Effector memory CD8-positive, alpha-beta T cell (primary cell): ENCODE results near the gene PSMB5.
A peak's percentile ranks its signal among the peaks of the same experiment; 100 is the strongest.
"Not testable (repeated sequence)": the region's sequence is repeated elsewhere in the genome, so short reads cannot be mapped to it uniquely, and the experiment has no call there.

Experiments used
- ATAC-seq: fragments of 150-1000 bp; cut with Tn5 transposase; replicated peaks from 2 replicates; pipeline ENCODE4 v1.10.0; 2021; ENCODE audit warnings: mild to moderate bottlenecking, moderate library complexity
- DNase-seq, 3 experiments: peaks; one replicate each; pipeline ENCODE4 v3.0.0; 2021
- H3K27ac Mint-ChIP-seq, 2 donors: one replicate each; pipeline ENCODE4 v1.8.0; 2022; ENCODE audit warnings: mild to moderate bottlenecking in 2 of 2, mixed read lengths in 2 of 2, moderate library complexity in 2 of 2
- H3K27me3 Mint-ChIP-seq, 2 donors: one replicate each; pipeline ENCODE4 v1.8.0; 2022; ENCODE audit warnings: mixed read lengths in 2 of 2
- H3K36me3 Mint-ChIP-seq: one replicate; pipeline ENCODE4 v1.8.0; 2022; ENCODE audit warnings: mild to moderate bottlenecking, moderate library complexity, mixed read lengths; ENCODE audit not compliant: insufficient read depth
- H3K4me1 Mint-ChIP-seq, 2 donors: one replicate each; pipeline ENCODE4 v1.8.0; 2022; ENCODE audit warnings: low read depth in 2 of 2, mixed read lengths in 2 of 2
- H3K4me3 Mint-ChIP-seq, 2 donors: one replicate each; pipeline ENCODE4 v1.8.0; 2022; ENCODE audit warnings: mild to moderate bottlenecking in 2 of 2, mixed read lengths in 2 of 2, moderate library complexity in 2 of 2
- H3K9me3 Mint-ChIP-seq, 2 donors: one replicate each; pipeline ENCODE4 v1.8.0; 2022; ENCODE audit warnings: mixed read lengths in 2 of 2

Gene PSMB5

DNA sequence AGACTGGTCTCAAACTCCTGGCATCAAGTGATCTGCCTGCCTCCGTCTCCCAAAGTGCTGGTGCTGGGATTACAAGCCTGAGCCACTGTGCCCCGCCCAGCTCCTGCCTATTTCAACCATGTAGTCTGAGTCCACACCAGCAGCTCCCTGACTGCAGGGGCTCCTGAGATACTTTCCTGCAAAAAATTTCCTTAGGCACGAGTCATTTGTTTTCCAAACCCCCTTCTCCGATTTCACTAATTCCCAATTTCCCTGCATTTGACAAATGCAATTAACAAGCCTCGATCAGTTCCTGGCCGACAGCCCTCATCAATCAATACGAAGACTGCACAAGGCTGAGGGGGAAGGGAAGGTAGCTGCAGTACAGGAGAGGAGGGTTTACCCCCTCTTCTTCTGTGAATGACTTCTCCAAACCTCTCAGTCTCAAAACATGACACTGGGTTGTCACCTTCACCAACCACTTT lies 10.1 kb downstream of the PSMB5 start:
- ATAC-seq (no peak), DNase-seq (no peak)
- Mint-ChIP-seq H3K27me3 (no peaks in the 10 kb centered on the region), H3K4me1 (peaks cover 15 to 30% of the 10 kb centered on the region in 2 donors), H3K4me3 (no peak overlapping the region), H3K36me3 (peaks cover 13% of the 10 kb centered on the region), H3K9me3 (no peaks in the 10 kb centered on the region), H3K27ac (no peak overlapping the region)

GRCh38 chr14:23023795-23024152 lies 10.9 kb downstream of the PSMB5 start:
- DNase-seq (no peak), ATAC-seq (no peak)
- peaks cover 11% of the 10 kb centered on the region for H3K36me3 Mint-ChIP-seq
- peaks cover 7 to 22% of the 10 kb centered on the region in 2 donors for H3K4me1 Mint-ChIP-seq
- no peaks in the 10 kb centered on the region for H3K9me3 Mint-ChIP-seq
- H3K27ac Mint-ChIP-seq = peak overlapping the region in 1 of 2 donors; percentile 69
- no peak overlapping the region for H3K4me3 Mint-ChIP-seq
- no peaks in the 10 kb centered on the region for H3K27me3 Mint-ChIP-seq

- Mint-ChIP-seq H3K9me3 (no peaks in the 10 kb centered on the region), H3K36me3 (peaks cover 11% of the 10 kb centered on the region), H3K27me3 (no peaks in the 10 kb centered on the region), H3K4me3 (no peak overlapping the region), H3K4me1 (peaks cover 5 to 20% of the 10 kb centered on the region in 2 donors), H3K27ac (no peak overlapping the region)
- ATAC-seq (no peak), DNase-seq (no peak)
These were observed 11.5 kb downstream of the PSMB5 start for GRCh38 chr14:23023022-23023794.

DNA sequence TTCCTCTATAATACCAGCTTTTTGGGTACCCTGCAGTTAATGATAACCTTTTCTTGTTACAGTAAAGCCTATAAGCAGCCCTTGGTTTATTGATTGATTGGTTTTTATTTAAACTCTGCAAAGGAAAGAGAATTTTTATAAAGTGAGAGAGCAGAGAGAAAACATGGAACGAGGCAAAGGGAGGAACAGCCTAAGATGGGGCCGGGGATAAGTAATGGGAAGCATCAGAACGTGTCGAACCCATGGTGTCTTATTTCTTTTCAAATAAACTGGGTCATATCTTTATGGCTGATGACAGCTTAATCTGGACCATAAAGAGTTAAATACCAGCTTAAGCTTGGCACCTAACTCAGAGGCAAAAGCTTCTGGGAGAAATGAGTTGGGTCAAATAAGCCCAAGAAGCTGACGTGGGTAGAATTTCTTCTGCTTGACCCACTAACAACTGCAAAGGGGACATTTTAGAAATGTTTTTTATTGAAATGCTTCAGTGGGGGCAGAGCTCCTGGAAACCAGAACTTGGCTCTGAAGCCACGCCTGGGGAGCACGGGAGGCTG lies 12.7 kb downstream of the PSMB5 start:
- ATAC-seq (no peak), DNase-seq (no peak)
- no peak overlapping the region for H3K4me3 Mint-ChIP-seq
- peaks cover 5 to 20% of the 10 kb centered on the region in 2 donors for H3K4me1 Mint-ChIP-seq
- H3K36me3 Mint-ChIP-seq = peaks cover 4% of the 10 kb centered on the region
- no peaks in the 10 kb centered on the region for H3K27me3 Mint-ChIP-seq
- H3K9me3 Mint-ChIP-seq = no peaks in the 10 kb centered on the region
- H3K27ac Mint-ChIP-seq = no peak overlapping the region

- no peak overlapping the region for H3K4me3 Mint-ChIP-seq
- DNase-seq (no peak), ATAC-seq (no peak)
- peaks cover 4% of the 10 kb centered on the region for H3K36me3 Mint-ChIP-seq
- H3K27ac Mint-ChIP-seq = no peak overlapping the region
- H3K27me3 Mint-ChIP-seq = no peaks in the 10 kb centered on the region
- H3K9me3 Mint-ChIP-seq = no peaks in the 10 kb centered on the region
- peaks cover 5 to 20% of the 10 kb centered on the region in 2 donors for H3K4me1 Mint-ChIP-seq
These were observed 13.3 kb downstream of the PSMB5 start for GRCh38 chr14:23021434-23021833.

DNA sequence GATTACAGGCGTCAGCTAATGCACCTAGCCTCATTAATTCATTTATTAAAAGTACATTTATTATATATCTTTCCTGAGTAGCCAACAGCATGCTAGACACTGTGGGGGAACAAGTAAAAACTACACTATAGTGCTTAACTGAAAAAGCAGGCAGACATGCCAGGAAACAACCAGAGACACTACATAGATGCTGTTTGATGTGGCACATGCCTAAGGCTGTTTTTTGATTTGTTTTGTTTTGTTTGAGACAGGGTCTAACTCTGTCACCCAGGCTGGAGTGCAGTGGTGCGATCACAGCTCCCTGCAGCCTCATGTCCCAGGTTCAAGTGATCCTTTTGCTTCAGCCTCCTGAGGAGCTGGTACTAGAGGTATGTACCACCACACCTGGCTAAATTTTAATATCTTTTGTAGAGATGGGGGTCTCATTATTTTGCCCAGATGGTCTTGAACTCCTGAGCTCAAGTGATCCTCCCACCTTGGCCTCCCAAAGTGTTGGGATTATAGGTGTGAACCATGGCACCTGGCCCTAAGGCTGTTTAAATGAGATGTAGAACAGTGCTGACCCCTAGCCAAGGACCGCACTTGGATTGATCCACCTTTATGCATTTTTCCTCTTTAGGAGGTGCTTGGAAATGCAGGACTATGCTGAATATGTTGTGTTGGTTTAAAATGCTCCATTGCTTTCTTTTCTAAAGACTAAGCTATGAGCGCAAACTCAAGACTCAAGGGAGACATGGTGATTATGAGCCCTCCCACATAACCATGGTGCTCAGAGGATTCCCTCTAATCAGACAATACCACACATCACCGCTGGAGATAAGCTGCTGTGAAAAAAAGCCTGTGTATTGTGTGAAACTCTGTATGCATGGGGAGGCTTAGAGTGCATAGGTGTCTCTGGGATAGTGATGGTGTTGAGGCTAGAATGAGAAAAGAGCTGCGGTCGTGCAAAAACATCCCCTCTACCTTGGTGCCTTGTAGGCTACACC lies 14.3 kb downstream of the PSMB5 start:
- no peak overlapping the region for H3K27ac Mint-ChIP-seq
- H3K36me3 Mint-ChIP-seq = no peaks in the 10 kb centered on the region
- H3K4me1 Mint-ChIP-seq = peaks cover 2 to 17% of the 10 kb centered on the region in 2 donors

DNA sequence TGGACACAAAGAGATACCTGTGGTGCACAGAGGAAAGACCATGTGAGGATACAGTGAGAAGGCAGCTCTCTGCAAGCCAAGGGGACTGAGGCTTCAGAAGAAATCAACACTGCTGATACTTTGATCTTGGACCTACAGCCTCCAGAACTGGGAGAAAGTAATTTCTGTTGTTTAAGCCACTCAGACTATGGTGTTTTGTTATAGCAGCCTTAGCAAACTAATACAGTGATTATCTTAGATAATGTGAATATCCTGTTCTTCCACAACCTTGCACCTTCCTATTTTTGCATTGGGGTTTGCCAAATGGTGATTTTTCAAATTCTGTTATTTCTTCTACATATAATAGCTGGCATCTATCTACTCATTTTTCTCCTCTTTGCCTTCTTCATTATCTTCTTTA lies 16.6 kb downstream of the PSMB5 start:
- DNase-seq (no peak), ATAC-seq (no peak)
- Mint-ChIP-seq H3K27ac (no peak overlapping the region), H3K36me3 (no peaks in the 10 kb centered on the region), H3K4me1 (peaks cover 0 to 3% of the 10 kb centered on the region in 2 donors), H3K9me3 (no peaks in the 10 kb centered on the region), H3K27me3 (no peaks in the 10 kb centered on the region), H3K4me3 (no peak overlapping the region)

More for the DNA sequence above, 14.3 kb downstream of the PSMB5 start:
- no peak for DNase-seq
- ATAC-seq = no peak
- Mint-ChIP-seq H3K27me3 (no peaks in the 10 kb centered on the region), H3K9me3 (no peaks in the 10 kb centered on the region), H3K4me3 (no peak overlapping the region)

- Mint-ChIP-seq H3K4me3 (no peak overlapping the region), H3K27ac (no peak overlapping the region), H3K36me3 (no peaks in the 10 kb centered on the region), H3K4me1 (no peaks in the 10 kb centered on the region), H3K27me3 (no peaks in the 10 kb centered on the region), H3K9me3 (no peaks in the 10 kb centered on the region)
- ATAC-seq = no peak
- no peak for DNase-seq
These were observed 17.6 kb downstream of the PSMB5 start for GRCh38 chr14:23017091-23017490.

DNA sequence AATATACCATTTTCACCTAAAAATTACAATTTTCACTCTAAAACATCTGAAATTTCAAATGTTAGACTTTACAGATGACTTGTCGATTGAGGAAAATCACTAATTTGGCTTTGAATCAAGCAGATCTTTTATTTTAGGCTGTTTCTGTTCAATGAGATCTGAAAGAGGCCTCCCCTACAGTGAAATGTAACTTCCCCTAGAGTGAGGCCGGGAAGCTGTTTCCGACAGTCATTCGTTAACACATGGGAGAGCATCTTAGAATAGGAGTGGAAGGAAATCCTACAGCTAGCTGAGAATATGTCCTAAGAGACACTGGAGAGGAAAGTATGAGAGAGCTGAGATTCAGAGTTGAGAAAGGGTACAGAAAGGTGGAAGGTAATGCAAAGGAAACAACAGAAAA lies 19.1 kb downstream of the PSMB5 start:
- Mint-ChIP-seq H3K27ac (no peak overlapping the region), H3K4me3 (no peak overlapping the region), H3K27me3 (no peaks in the 10 kb centered on the region), H3K4me1 (peaks cover 0 to 3% of the 10 kb centered on the region in 2 donors), H3K36me3 (no peaks in the 10 kb centered on the region), H3K9me3 (no peaks in the 10 kb centered on the region)
- ATAC-seq = no peak
- DNase-seq = no peak

GRCh38 chr14:23013749-23014054 lies 21.0 kb downstream of the PSMB5 start:
- not testable (repeated sequence) for H3K27me3 Mint-ChIP-seq, H3K4me3 Mint-ChIP-seq, H3K9me3 Mint-ChIP-seq, H3K36me3 Mint-ChIP-seq, H3K27ac Mint-ChIP-seq, H3K4me1 Mint-ChIP-seq, DNase-seq, ATAC-seq

GRCh38 chr14:23013054-23013748 lies 21.5 kb downstream of the PSMB5 start:
- Mint-ChIP-seq H3K4me3 (no peak overlapping the region), H3K27me3 (no peaks in the 10 kb centered on the region), H3K4me1 (peaks cover 6 to 8% of the 10 kb centered on the region in 2 donors), H3K9me3 (no peaks in the 10 kb centered on the region), H3K36me3 (no peaks in the 10 kb centered on the region), H3K27ac (no peak overlapping the region)
- ATAC-seq (no peak), DNase-seq (no peak)

DNA sequence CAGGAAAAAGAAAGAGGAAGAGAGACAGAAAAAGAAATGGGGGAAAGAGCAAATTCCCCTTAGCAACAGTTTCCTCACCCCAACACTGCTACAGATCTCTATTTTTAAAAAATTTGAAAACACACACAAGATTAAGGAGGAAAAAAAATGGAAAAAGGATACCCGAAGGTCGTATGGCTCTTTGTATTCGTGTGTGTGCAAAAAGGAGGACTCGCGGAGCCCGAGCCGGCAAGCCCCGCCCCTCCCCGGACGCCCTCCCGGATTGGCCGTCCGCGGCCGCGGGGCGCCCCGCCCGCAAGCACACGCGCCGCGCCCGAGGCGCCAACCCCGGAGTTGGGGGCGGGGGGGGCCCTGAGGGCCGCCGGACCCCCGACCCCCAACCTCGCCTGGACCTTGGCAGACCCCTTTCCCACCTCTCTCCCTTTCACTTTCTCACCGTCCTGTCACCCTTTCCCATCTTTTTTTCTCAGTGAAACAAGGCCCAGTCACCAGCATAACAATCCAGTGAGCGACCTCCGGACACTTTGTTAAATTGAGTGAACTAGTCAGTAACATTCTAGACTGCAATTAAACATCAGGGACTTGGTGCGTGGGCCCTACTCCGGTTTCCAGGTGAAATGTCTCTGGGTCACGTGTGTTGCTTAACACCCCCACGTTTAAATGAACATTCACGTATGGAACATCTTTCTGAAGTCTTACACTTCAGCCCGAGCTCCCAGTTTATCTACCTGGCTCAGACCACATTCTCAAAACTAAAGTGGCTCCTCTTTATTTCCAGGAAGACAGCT lies 24.6 kb downstream of the PSMB5 start, which contains the start of gene C14orf93:
Gene C14orf93, minus strand, starts transcription at position 205 of the 788 bp plus-strand sequence. CDS start 11,120 bp downstream, outside the sequence.
- Mint-ChIP-seq H3K4me1 (peaks cover 12 to 25% of the 10 kb centered on the region in 2 donors), H3K9me3 (no peaks in the 10 kb centered on the region)
- ATAC-seq = peak; percentile 23

More for the DNA sequence above, 24.6 kb downstream of the PSMB5 start, which contains the start of gene C14orf93:
- Mint-ChIP-seq H3K27ac (peak within 1 kb of the TSS; percentile 80 to 96), H3K4me3 (peak within 1 kb of the TSS; percentile 83 to 86), H3K36me3 (peaks cover 12% of the 10 kb centered on the region), H3K27me3 (no peaks in the 10 kb centered on the region)
- peak; percentile 64 to 68 (median 68) for DNase-seq
